Measurements from ENCODE around the gene TRAPPC3.

Gene TRAPPC3

DNA sequence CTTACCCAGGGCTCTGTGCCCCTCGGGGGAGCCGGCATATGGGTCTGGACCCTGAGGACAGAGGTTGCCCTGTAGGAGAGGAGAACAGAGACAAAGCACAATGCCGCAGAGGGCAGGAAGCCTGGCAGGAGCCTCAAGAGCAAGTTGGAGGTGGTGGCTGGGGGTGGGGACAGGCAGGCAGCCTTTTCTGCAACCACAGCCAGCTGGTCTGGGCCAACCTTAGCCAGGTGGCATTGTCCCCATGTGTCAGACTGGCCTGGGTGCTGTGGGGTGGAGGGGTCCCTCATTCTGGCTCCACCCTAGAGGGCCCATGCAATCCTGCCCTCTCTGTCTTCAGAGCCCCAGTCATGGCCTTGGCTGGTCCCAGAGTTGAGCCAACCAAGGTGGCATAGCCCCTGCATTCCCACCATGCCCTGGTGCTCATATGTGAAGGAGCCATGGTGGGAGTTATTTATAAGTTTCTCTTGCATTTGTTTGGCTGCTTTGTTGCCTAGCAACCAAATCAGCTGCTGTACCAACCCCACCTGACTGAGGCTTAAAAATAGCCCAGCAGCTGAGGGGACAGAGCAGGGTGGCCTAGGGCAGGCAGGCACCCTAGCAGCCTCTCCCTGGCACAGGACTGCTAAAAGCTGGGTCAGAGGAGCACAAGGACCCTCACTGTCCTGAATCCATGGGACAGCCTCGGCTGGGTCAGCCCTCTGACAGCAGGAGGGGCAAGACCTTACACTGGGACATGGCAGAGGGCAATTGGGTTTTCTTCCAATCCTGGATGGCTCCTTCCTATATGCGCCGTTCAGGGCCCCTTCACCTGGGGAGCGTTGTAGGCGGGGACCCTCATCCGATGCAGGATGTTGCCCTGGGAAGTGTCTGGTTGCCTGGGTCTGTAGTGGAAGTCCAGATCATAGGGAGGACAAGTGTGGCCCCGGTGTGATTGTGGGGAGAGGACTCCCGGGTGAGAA lies 26.1 kb upstream of the TRAPPC3 start:
- no peak for TF ChIP-seq ARNT (IDR thresholded peaks at IDR 0.05)
- no peak for TF ChIP-seq HDGF (IDR thresholded peaks at IDR 0.05; ENCODE audit: borderline replicate concordance)
- no peak for TF ChIP-seq CTBP1 (IDR thresholded peaks at IDR 0.05; ENCODE audit: borderline replicate concordance)
- no peak for TF ChIP-seq SP1 (IDR thresholded peaks at IDR 0.05)
- TF ChIP-seq, protein P1, sequence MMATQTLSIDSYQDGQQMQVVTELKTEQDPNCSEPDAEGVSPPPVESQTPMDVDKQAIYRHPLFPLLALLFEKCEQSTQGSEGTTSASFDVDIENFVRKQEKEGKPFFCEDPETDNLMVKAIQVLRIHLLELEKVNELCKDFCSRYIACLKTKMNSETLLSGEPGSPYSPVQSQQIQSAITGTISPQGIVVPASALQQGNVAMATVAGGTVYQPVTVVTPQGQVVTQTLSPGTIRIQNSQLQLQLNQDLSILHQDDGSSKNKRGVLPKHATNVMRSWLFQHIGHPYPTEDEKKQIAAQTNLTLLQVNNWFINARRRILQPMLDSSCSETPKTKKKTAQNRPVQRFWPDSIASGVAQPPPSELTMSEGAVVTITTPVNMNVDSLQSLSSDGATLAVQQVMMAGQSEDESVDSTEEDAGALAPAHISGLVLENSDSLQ (IDR thresholded peaks at IDR 0.05) = no peak
- no peak for TF ChIP-seq SUZ12 (IDR thresholded peaks at IDR 0.05)
- DNase-seq (ENCODE audit: extremely low spot score) = no peak
- ChIA-PET POLR2A (no interaction called here), CTCF (no interaction called here)

DNA sequence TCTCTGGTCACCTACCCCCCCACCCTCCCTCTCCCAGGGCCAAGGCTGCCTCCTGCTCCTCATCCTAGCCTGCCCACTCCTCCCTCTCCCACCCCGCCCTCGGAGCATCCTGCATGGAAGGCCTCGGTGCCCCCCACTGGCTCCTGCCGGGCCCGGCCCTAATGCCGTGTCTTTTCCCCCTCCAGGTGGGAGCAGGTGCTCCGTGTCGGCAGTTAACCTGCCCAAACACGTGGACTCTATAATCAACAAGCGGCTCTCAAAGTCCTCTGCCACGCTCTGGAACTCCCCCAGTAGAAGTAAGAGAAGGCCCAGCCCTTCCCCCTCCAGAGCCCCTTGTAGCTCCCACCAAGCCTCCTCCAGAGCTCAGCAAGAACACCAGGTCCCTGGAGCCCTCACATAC lies 25.4 kb upstream of the TRAPPC3 start:
- ChIA-PET CTCF (no interaction called here), POLR2A (no interaction called here)
- no peak for DNase-seq (ENCODE audit: extremely low spot score)

DNA sequence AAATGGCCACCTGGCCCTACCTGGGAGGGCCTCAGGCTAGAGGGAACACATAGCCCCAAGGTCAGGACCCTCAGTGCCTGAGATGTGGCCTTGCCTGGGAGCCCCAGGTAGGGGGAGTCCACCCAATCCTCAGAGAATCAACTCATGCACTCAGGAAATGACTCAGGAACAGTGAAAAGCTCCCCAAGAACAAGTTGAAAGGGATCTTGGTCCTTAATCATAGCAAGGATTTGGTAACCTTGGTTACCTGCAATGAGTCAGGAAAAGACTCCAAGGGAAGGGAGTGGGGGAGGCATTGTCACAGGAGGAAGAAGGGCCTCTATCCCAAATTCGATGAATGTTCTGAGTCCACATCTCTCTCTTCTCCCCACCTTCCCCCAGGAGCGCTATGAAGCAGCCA lies 23.7 kb upstream of the TRAPPC3 start:
- POLR2A ChIA-PET = interaction anchor here (1.7 kb wide), 1 partner anchor 12 kb away, joined by 7 read pairs; no protein-coding TSS in a partner anchor
- no peak for TF ChIP-seq ZNF384 (IDR thresholded peaks at IDR 0.05)
- TF ChIP-seq L3MBTL2 (conservative IDR thresholded peaks at IDR 0.05) = no peak
- no peak for TF ChIP-seq NFRKB (IDR thresholded peaks at IDR 0.05)
- TF ChIP-seq SP1 (IDR thresholded peaks at IDR 0.05) = no peak
- TF ChIP-seq SUZ12 (IDR thresholded peaks at IDR 0.05) = no peak
- TF ChIP-seq FOXA1 (IDR thresholded peaks at IDR 0.05) = no peak
- TF ChIP-seq HDGF (IDR thresholded peaks at IDR 0.05; ENCODE audit: borderline replicate concordance) = no peak
- TF ChIP-seq BHLHE40 (IDR thresholded peaks at IDR 0.05; ENCODE audit: borderline replicate concordance) = no peak
- no peak for TF ChIP-seq FOXK2 (IDR thresholded peaks at IDR 0.05)
- TF ChIP-seq TARDBP (IDR thresholded peaks at IDR 0.05) = no peak
- no peak for TF ChIP-seq LEF1 (IDR thresholded peaks at IDR 0.05; ENCODE audit: borderline replicate concordance)
- no peak for TF ChIP-seq FOXM1 (IDR thresholded peaks at IDR 0.05; ENCODE audit: borderline replicate concordance)
- TF ChIP-seq, protein P1 (IDR thresholded peaks at IDR 0.05) = no peak
- TF ChIP-seq ELF4 (IDR thresholded peaks at IDR 0.05) = no peak
- TF ChIP-seq ARNT (IDR thresholded peaks at IDR 0.05) = no peak
- TF ChIP-seq CTBP1 (IDR thresholded peaks at IDR 0.05; ENCODE audit: borderline replicate concordance) = no peak
- CTCF ChIA-PET = no interaction called here
- no peak for DNase-seq (ENCODE audit: extremely low spot score)

More for the DNA sequence above, 25.4 kb upstream of the TRAPPC3 start:
- TF ChIP-seq FOXK2 (IDR thresholded peaks at IDR 0.05) (no peak), FOXM1 (IDR thresholded peaks at IDR 0.05; ENCODE audit: borderline replicate concordance) (no peak), NFRKB (IDR thresholded peaks at IDR 0.05) (no peak), CTBP1 (IDR thresholded peaks at IDR 0.05; ENCODE audit: borderline replicate concordance) (no peak), ELF4 (IDR thresholded peaks at IDR 0.05) (no peak), SUZ12 (IDR thresholded peaks at IDR 0.05) (no peak), ARNT (IDR thresholded peaks at IDR 0.05) (no peak), HDGF (IDR thresholded peaks at IDR 0.05; ENCODE audit: borderline replicate concordance) (no peak), L3MBTL2 (conservative IDR thresholded peaks at IDR 0.05) (no peak), FOXA1 (IDR thresholded peaks at IDR 0.05) (no peak), BHLHE40 (IDR thresholded peaks at IDR 0.05; ENCODE audit: borderline replicate concordance) (no peak)

DNA sequence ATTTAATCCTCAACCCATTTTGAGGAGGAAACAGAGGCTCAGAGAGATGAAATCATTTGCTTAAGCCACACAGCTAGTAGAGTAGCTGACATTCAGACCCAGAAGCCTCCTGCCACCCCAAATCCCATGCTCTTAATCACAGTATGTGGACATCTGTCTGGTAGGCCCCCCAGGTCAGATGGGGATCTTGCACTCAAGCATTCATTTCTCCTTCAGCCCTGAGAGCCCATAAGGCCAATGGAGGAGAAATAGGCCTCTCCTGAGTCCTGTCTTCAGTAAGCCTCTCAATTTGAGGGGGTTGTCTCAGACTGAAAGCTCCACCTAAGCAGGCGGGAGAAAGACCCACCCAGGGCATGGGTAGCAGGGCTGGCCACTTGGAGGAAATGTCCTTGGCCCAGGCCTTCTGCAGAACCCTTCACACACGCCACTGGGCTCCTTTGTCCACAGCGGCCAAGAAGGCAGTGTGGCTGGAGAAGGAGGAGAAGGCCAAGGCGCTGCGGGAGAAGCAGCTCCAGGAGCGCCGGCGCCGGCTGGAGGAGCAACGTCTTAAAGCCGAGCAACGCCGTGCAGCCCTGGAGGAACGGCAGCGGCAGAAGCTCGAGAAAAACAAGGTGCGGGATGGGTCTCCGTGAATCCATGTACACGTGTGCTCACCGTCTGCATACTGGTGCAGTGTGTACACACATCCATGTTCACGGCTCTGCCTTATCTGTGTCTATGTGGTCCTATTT lies 22.9 kb upstream of the TRAPPC3 start:
- DNase-seq (ENCODE audit: extremely low spot score) = no peak
- TF ChIP-seq ELF4 (IDR thresholded peaks at IDR 0.05) (no peak), FOXK2 (IDR thresholded peaks at IDR 0.05) (no peak), BHLHE40 (IDR thresholded peaks at IDR 0.05; ENCODE audit: borderline replicate concordance) (no peak), ARNT (IDR thresholded peaks at IDR 0.05) (no peak), SP1 (IDR thresholded peaks at IDR 0.05) (no peak), NFRKB (IDR thresholded peaks at IDR 0.05) (no peak), HDGF (IDR thresholded peaks at IDR 0.05; ENCODE audit: borderline replicate concordance) (no peak), ZNF384 (IDR thresholded peaks at IDR 0.05) (no peak)
- TF ChIP-seq, protein P1 (IDR thresholded peaks at IDR 0.05) = no peak
- ChIA-PET CTCF (no interaction called here), POLR2A (interaction anchor here (1.3 kb wide), 1 partner anchor 16 kb away, joined by 3 read pairs; the partner anchor contains the start of gene MAP7D1)

- ChIA-PET POLR2A (interaction anchor here (1.3 kb wide), 2 partner anchors 8 to 15 kb away, joined by 3 read pairs; partner anchors contain the start of gene MAP7D1), CTCF (interaction anchor here (0.7 kb wide), 1 partner anchor 17 kb away, joined by 6 read pairs; no protein-coding TSS in a partner anchor)
Measured at GRCh38 chr1:36170643-36171412, 21.5 kb upstream of the TRAPPC3 start.

More at GRCh38 chr1:36170643-36171412, 21.5 kb upstream of the TRAPPC3 start:
- TF ChIP-seq FOXK2 (IDR thresholded peaks at IDR 0.05) (no peak), TARDBP (IDR thresholded peaks at IDR 0.05) (no peak), L3MBTL2 (conservative IDR thresholded peaks at IDR 0.05) (no peak), HDGF (IDR thresholded peaks at IDR 0.05; ENCODE audit: borderline replicate concordance) (no peak), FOXM1 (IDR thresholded peaks at IDR 0.05; ENCODE audit: borderline replicate concordance) (no peak), BHLHE40 (IDR thresholded peaks at IDR 0.05; ENCODE audit: borderline replicate concordance) (no peak), NFRKB (IDR thresholded peaks at IDR 0.05) (no peak), LEF1 (IDR thresholded peaks at IDR 0.05; ENCODE audit: borderline replicate concordance) (no peak), FOXA1 (IDR thresholded peaks at IDR 0.05) (no peak), ARNT (IDR thresholded peaks at IDR 0.05) (no peak), ZNF384 (IDR thresholded peaks at IDR 0.05) (no peak), SP1 (IDR thresholded peaks at IDR 0.05) (no peak), CTBP1 (IDR thresholded peaks at IDR 0.05; ENCODE audit: borderline replicate concordance) (no peak), SUZ12 (IDR thresholded peaks at IDR 0.05) (no peak), ELF4 (IDR thresholded peaks at IDR 0.05) (no peak)
- TF ChIP-seq, protein P1 (IDR thresholded peaks at IDR 0.05) = no peak
- no peak for DNase-seq (ENCODE audit: extremely low spot score)
